Hematopoietic multipotent progenitor cell treated with erythropoietin and hydrocortisone succinate and interleukin-3 and kit ligand, for 15 days (in vitro differentiated cells): ENCODE results near the gene SULF2.
"Not testable (repeated sequence)": the region's sequence is repeated elsewhere in the genome, so short reads cannot be mapped to it uniquely, and the experiment has no call there.

Experiments used
- DNase-seq: peaks from one replicate; pipeline ENCODE4 v3.0.0-alpha.2; 2015; ENCODE audit warnings: low spot score

SULF2 gene

GRCh38 chr20:47804972-47805371 lies 19.7 kb upstream of the SULF2 start:
- DNase-seq: not testable (repeated sequence)

DNA sequence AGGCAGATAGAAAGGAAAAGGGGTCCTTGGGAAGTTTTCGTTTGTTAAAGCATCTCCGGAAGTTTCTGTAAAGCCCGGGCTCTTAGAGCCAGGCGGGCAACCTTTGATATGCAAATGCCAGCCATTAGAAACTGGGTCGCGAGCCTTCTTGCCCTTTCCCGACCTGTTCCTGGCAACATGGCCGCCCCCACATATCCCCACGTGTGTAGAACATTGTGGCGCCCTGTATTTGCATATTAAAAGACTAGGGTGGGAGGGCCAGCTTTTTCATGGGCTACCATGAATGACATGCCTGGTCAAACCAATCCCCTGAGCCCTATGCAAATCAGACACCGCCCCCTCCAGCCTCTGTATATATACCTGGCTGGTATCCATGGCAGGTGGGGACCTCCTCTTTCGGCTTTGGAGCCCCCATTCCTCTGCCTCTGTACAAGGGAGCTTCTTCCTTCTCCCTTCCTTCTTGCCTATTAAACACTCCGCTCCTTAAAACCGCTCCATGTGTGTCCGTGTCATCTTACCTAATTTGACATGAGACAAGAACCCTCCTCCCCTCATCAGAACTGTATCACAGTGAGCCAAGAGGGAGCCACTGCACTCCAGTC lies 19.0 kb upstream of the SULF2 start:
- not testable (repeated sequence) for DNase-seq

- DNase-seq: no peak
These were observed 17.7 kb upstream of the SULF2 start for GRCh38 chr20:47802975-47803374.

DNA sequence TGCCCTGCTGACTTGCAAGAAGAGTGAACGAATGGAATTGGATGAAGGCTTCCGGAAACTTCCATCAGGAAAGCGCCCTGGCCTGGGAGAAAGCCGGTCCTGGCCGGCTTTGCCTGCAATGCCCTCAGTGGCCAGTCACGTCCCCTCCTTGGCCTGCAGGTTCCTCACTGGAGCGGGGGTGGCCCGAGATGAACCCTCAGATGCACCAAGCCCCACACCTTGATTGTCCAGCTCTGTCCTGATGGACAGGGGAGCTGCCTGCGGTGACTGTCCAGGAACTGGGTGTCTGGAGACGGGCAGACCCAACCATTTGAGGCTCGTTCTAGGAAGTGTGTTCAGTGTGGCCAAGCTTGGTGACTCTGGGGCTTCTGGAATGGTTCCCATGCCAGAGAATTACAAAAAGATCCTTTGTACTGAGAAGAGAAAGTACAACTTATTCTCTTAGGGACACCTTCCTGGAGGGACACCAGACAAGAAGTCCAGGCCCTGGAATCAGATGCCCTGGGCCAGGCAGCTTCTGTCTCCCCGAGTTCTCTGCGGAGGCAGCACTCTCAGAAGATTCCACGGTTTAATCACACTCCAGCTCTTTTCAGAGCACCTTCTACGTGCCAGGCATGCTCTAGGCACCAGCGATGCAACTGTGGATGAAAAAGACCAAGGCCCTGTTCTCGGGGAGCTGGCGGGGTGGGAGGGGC lies 17.1 kb upstream of the SULF2 start:
- no peak for DNase-seq

GRCh38 chr20:47801759-47802158 lies 16.5 kb upstream of the SULF2 start:
- DNase-seq: no peak

GRCh38 chr20:47801079-47801478 lies 15.8 kb upstream of the SULF2 start:
- no peak for DNase-seq

GRCh38 chr20:47800623-47801022 lies 15.3 kb upstream of the SULF2 start:
- no peak for DNase-seq

DNA sequence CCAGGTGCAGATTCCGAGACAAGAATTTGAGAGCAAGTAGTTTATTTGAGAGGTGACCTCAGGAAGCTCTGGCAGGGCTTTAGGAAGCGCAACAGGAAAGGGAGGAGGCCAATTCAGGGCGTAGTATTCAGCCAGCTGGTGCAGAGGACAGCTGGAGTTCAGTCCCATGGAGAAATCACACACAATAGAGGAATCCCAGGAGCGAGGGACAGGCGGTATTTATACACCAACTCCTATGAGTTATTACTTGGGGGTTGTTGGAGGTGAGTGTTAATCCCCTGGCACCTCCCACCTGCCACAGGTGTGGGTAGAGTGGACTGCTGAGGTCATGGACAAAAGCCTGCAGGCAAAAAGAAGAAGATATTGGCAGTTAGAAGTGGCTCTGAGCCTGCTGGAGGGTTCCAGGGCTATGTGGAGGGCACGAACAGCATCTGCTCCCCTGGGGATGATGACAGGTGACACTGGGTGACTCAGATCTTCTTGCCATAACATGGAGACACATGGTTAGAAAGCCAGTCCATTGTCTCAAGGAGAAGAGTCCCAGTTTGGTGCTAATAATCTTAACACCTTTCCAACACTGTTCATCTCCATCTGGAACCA lies 13.9 kb upstream of the SULF2 start:
- DNase-seq: no peak

DNA sequence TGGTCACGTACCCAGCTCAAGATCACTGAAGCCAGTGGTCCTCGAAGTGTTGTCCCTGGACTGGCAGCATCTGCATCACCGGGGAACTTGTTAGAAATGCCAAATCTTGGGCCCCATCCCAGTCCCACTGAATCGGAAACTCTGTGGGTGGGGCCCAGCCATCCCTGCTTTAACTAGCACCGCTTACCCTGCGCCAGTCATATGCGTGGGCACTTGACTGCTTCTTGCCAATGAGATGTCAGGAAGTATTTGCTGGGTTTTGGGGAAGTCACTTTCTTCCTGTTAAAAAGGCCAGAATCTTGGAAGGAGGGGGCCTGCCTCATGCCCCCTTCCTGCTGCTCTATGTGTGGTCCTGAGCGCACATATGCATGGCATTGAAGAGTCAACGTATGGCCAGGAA lies 11.7 kb upstream of the SULF2 start:
- DNase-seq: no peak

- no peak for DNase-seq
These were observed 10.1 kb upstream of the SULF2 start for GRCh38 chr20:47795214-47795907.

DNA sequence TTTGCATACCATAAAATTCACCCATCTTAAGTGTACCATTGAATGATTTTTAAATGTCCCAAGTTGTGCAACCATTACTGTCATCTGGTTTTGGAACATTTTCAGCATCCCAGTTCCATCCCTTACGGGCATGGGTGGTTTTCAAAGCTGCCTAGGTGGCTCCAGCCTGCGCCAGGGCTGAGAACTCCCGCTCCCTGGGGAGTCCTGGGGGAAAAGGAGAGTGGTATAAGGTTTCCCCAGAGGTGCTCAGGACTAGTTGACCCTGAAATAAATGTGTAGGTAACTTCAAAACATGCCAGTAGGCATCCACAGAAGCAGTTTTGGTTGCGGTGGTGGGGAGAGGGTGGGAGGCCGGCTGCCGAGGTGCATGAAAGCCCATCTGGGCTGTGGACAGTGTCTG lies 9.0 kb upstream of the SULF2 start:
- not testable (repeated sequence) for DNase-seq

DNA sequence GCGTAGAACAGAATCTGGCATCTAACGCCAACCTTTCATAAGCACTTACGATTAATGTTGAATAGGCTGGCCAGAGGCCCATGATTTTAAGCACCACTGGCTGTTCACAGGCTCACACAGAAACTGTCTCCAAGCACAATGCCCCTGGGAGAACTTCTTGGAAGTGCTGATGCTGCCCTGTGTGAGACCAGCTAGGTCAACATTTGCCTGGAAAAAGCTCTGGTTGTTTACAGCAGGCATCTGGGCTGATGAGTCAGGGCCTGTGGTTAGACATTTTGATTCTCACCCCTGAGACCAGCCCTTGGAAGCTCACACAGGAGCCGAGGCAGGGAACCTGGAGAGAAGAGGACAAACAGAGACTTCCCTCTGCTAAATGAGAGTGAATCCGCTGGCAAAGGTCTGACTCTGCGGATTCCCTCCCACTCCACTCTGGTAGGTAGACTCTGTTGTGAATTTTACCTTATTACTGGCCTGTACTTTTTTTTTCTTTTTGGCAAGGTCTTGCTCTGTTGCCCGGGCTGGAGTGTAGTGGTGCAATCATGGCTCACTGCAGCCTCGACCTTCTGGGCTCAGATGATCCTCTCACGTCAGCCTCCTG lies 6.8 kb upstream of the SULF2 start:
- no peak for DNase-seq

- no peak for DNase-seq
These were observed 5.9 kb upstream of the SULF2 start for GRCh38 chr20:47791084-47791599.

DNA sequence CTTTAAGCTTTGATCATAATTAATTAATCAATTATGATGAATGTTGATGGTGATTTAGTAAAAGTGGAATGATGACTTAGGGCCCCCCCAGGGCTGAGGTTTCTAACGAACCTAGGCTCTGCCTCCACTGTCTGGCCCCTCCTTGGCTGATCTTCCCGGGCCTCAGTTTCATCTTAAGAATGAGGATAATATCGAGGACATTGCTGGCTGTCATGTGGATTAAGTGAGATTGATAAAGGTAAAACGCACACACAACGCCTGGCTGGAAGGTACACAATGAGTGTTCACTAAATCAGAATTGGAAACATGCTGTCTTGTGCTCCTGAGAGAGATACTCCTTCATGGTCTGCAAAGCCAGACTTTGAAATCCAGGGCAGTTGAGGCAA lies 5.3 kb upstream of the SULF2 start:
- no peak for DNase-seq

DNA sequence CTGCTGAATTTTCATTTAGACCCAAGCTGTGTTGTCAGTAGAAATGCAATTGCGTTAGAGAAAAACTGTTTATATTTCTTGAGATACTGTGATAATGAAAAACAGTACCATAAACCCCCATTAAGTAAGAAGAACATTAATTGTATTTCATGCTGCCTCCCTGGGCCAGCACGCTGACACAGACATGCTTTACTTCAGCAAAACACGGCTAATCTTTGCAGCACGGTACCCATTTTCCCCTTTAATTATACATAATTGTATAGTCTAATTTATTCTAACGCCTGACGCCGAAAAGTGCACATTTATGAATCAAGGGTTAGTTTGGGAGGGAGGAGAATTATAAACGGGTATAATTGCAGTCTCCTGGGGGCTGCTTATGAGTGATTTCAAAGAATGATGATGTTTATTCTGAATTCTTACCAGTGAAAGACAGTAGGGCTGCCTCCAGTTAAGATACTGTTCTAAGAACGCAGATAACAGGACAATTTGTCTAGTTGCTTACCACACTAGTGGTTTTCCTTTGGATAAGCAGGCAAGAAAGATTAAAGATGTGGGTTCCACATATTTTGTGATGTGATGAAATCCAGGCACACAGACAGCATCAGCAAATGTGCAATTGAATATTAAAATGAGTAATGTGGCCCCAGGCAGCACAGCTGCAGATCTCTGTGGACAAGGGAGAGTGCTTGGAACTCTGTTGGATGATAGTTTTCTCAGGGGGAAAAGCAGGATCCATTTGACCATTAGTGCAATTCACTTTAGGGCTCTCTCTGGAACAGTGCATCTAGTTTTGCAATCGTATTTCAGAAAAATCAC lies 4.7 kb upstream of the SULF2 start:
- no peak for DNase-seq

GRCh38 chr20:47789081-47789763 lies 3.9 kb upstream of the SULF2 start:
- no peak for DNase-seq

DNA sequence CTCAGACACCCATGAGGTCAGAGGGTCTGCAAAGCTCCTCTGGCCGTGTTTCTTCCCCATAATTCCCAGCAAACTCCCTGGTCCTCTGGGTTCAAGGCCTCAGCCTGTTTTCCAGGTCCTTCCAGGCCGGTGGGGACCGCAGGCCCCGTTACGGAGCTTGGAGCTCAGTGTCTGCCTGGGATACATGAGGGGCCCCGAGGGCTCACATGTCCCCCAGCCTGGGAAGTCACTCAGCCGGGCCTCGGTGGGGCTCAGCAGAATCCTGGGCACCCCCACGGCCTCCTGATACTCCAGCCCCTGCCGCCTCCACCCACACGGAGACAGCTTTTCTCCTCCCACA lies 3.4 kb upstream of the SULF2 start:
- no peak for DNase-seq

- no peak for DNase-seq
These were observed 1.5 kb upstream of the SULF2 start for GRCh38 chr20:47786765-47787107.

DNA sequence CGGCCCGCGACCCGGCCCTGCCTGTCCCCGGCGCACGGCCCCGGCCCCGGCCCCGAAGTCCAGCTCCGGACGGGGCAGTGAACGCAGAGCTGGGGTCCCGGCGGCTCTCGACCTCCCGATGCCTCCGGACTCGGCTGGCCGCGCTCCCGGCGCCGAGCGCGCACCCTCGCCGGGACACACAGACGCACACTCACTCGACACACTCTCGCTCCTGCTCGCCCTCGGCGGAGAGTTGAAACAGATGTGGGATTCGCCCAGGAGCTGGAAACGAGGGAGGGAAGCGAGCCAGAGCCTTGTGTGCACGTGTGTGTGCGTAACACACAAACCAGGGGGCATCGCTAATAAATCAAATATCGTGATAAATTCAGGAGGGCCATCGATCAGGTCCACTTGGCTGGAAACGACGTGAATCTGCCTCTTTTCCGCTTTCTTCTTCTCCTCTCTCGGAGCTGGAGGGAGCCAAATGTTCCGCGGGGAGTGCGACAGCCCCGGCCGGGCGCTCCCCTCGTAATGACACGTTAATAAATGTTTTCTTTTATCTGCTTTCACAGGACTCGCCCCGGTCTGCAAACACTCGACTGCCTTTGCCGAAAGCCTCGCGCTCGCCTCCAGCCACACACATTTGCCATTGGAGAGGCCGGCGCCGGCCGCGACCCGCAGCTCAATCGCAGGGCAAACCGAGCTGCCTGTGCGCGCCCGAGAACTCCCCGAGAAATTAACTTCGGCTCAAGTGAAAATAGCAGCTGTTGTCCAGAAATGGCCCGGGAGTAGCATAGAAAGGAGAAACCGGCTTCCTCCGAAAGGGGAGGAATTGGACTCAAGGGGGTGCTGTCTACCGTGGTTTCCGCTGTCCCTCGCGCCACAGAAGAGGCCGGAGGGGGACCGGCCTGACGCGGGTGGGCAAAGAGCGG lies 828 bp upstream of the SULF2 start:
- no peak for DNase-seq
